Stomach (tissue), 9 donors: ENCODE results near the gene ERICH2. TPM values are rescaled to one million over a fixed set of nuclear protein-coding genes. Genes with fewer than 3 reads are reported as not detected.

ENCODE experiments used
- DNase-seq, 2 donors: peaks; one replicate each; pipeline versions ENCODE4 v3.0.0 to v3.0.0-alpha.2; 2013 to 2019
- H3K27ac ChIP-seq, 5 donors: fragments of 200-600 bp in 4 of 5; sonication (generic) in 4 of 5; one replicate each; pipeline ENCODE4 v1.5.1; 2013 to 2019; ENCODE audit warnings: mild to moderate bottlenecking in 1 of 5, moderate library complexity in 1 of 5
- H3K27me3 ChIP-seq, 3 donors: fragments of 200-600 bp; sonication (generic); one replicate each; pipeline ENCODE4 v1.5.1; 2017 to 2019; ENCODE audit warnings: mixed run types in 1 of 3
- H3K36me3 ChIP-seq, 4 donors: fragments of 200-600 bp; sonication (generic); 1 replicate in 3 of 4; 2 replicates in 1 of 4; pipeline ENCODE4 v1.5.1; 2016 to 2019
- H3K4me1 ChIP-seq, 4 donors: fragments of 200-600 bp; sonication (generic); one replicate each; pipeline ENCODE4 v1.5.1; 2016 to 2019
- H3K4me3 ChIP-seq, 4 donors: fragments of 200-600 bp; sonication (generic) in 3 of 4; one replicate each; pipeline ENCODE4 v1.5.1; 2016 to 2019; ENCODE audit warnings: mild to moderate bottlenecking in 1 of 4
- H3K9me3 ChIP-seq, 4 donors: fragments of 200-600 bp; sonication (generic); one replicate each; pipeline ENCODE4 v1.5.1; 2016 to 2019
- CTCF ChIP-seq, 7 experiments: fragments of 450-650 bp in 4 of 7; fragments of 200-600 bp in 3 of 7; sonication (generic) in 3 of 7; IDR thresholded peaks; one replicate each; pipeline ENCODE4 v1.5.1; 2016 to 2019; ENCODE audit warnings: antibody characterized with exemption in 7 of 7, control low read depth in 2 of 7, mild to moderate bottlenecking in 1 of 7
- EP300 ChIP-seq: sonication (generic); formaldehyde crosslinking; IDR thresholded peaks from one replicate; pipeline ENCODE4 v1.6.1; 2017; ENCODE audit warnings: antibody characterized with exemption
- POLR2A ChIP-seq, 4 donors: fragments of 450-650 bp; IDR thresholded peaks; one replicate each; pipeline ENCODE4 v1.6.1; 2016; ENCODE audit warnings: antibody characterized with exemption in 4 of 4, control low read depth in 2 of 4, mild to moderate bottlenecking in 1 of 4, moderate library complexity in 1 of 4
- POLR2AphosphoS5 ChIP-seq, 3 donors: sonication (generic); formaldehyde crosslinking; IDR thresholded peaks; one replicate each; pipeline ENCODE4 v1.6.1; 2016; ENCODE audit warnings: antibody characterized with exemption in 3 of 3
- WGBS, 5 donors: extraction: QIAGEN DNeasy Blood & Tissue Kit in 3 of 5; methylation state at CpG; one replicate each; pipeline versions ENCODE4 v1.1.5 to v1.1.7; 2013 to 2018; 5-methylcytosine and 5-hydroxymethylcytosine counted together
- intact Hi-C: fragments of 100-400 bp; cut with DNase I; formaldehyde crosslinking; loops from one replicate; pipeline ENCODE4 v1.15.1; 2023; ENCODE audit warnings: low total_unique reads
- polyA plus RNA-seq, 3 donors: library from polyadenylated mRNA; stranded (reverse); fragments of 200-250 nt; gene quantifications; one replicate each; pipeline ENCODE4 v1.2.3, GENCODE V29; 2013
- small RNA-seq, 4 donors: library from RNA; depleted of rRNA; stranded (forward); fragments of <200 nt; gene quantifications; one replicate each; pipeline ENCODE3, GENCODE V24; 2016
- total RNA-seq, 5 donors: library from RNA; depleted of rRNA; stranded (reverse); fragments of >200 nt; gene quantifications; one replicate each; pipeline versions ENCODE4 v1.1.0 to v1.2.3, GENCODE V29; 2014 to 2016
- donor health status: healthy with polysubstance abuse.
- donor health status: Bipolar disorder and iron deficiency.
- donor health status: healthy.

Gene ERICH2
- total and polyA plus RNA-seq, 8 donors: 1.5 to 6.8 (median 6.1) TPM; not detected in 5

- intact Hi-C loops: no loop called here
- H3K4me3 ChIP-seq: no peak overlapping the region
- DNase-seq: no peak
- no peak overlapping the region for H3K27ac ChIP-seq
- H3K9me3 ChIP-seq: no peaks in the 10 kb centered on the region
- 79 to 86% (median 84%) methylated on average over 4 of the region's 4 CpGs for WGBS, 5 donors
- H3K27me3 ChIP-seq: peaks cover 0 to 13% (median 0%) of the 10 kb centered on the region in 3 donors
- TF ChIP-seq CTCF (IDR thresholded peaks at IDR 0.05) (no peak), POLR2A (IDR thresholded peaks at IDR 0.05) (no peak), POLR2AphosphoS5 (IDR thresholded peaks at IDR 0.05) (no peak), EP300 (no peak)
- H3K4me1 ChIP-seq: no peaks in the 10 kb centered on the region
- no peaks in the 10 kb centered on the region for H3K36me3 ChIP-seq
Measured at GRCh38 chr2:170847716-170848115, 77.5 kb downstream of the ERICH2 start.

Small RNAs within 50 kb of the gene (small RNA-seq; reads per million reads assigned to genes)
- gene RF00019: 0 reads per million in 4 donors

Other genes with a start within 250 kb of the ERICH2 start
- gene SP5, start 55.0 kb upstream of the ERICH2 start, total RNA-seq: 1 to 10 TPM in 2 of 5 donors, under 1 TPM in 1, not detected in 2; 0.92 to 5.8 (median 1.2) TPM
- gene SP5, start 55.0 kb upstream of the ERICH2 start, polyA plus RNA-seq: 1 to 10 TPM; 2.6 to 4.1 (median 3.4) TPM
- 1 to 10 TPM in 1 of 5 donors, not detected in 4; 2.4 TPM for gene GAD1, start 46.5 kb downstream of the ERICH2 start, total RNA-seq
- gene GAD1, start 46.5 kb downstream of the ERICH2 start, polyA plus RNA-seq: under 1 TPM in 2 of 3 donors, not detected in 1; 0.38 to 0.81 TPM
- gene GORASP2, start 158.9 kb downstream of the ERICH2 start, total RNA-seq: 100 to 1,000 TPM in 2 of 5 donors, 10 to 100 TPM in 2, 1 to 10 TPM in 1; 9.9 to 141 (median 48.8) TPM
- 10 to 100 TPM; 24.6 to 36.5 (median 31.0) TPM for gene GORASP2, start 158.9 kb downstream of the ERICH2 start, polyA plus RNA-seq